IMR-90 (cell line): Measurements from ENCODE around the gene CLCN5.

Experiments used
- BHLHE40 ChIP-seq: fragments of 150-350 bp; IDR thresholded peaks from 2 replicates; pipeline ENCODE4 v1.6.1; 2016; ENCODE audit warnings: mild to moderate bottlenecking, low read depth, low read length
- CEBPB ChIP-seq: IDR thresholded peaks from 2 replicates; pipeline ENCODE4 v1.6.1; 2012; ENCODE audit warnings: low read depth, low read length, improper control_type of control experiment
- CHD1 ChIP-seq: IDR thresholded peaks from 2 replicates; pipeline ENCODE4 v1.6.1; 2012; ENCODE audit warnings: low read depth, low read length, improper control_type of control experiment
- MAFK ChIP-seq: IDR thresholded peaks from 2 replicates; pipeline ENCODE4 v1.6.1; 2012; ENCODE audit warnings: low read depth, low read length, improper control_type of control experiment
- MXI1 ChIP-seq: IDR thresholded peaks from 2 replicates; pipeline ENCODE4 v1.6.1; 2012; ENCODE audit warnings: low read depth, mild to moderate bottlenecking, low read length, moderate library complexity, borderline replicate concordance
- POLR2A ChIP-seq: IDR thresholded peaks from 2 replicates; pipeline ENCODE4 v1.6.1; 2012; ENCODE audit warnings: mild to moderate bottlenecking, low read depth, low read length
- RAD21 ChIP-seq: IDR thresholded peaks from 2 replicates; pipeline ENCODE4 v1.6.1; 2012; ENCODE audit warnings: low read length, improper control_type of control experiment
- RCOR1 ChIP-seq: IDR thresholded peaks from 2 replicates; pipeline ENCODE4 v1.6.1; 2012; ENCODE audit warnings: mild to moderate bottlenecking, low read length, improper control_type of control experiment; ENCODE audit not compliant: insufficient replicate concordance
- RFX5 ChIP-seq: IDR thresholded peaks from 2 replicates; pipeline ENCODE4 v1.8.0; 2012; ENCODE audit warnings: low read depth, mild to moderate bottlenecking, low read length, moderate library complexity
- SMC3 ChIP-seq: fragments of 150-350 bp; IDR thresholded peaks from 2 replicates; pipeline ENCODE4 v1.6.1; 2016; ENCODE audit warnings: low read depth, mild to moderate bottlenecking, antibody characterized with exemption, low read length, moderate library complexity
- TF ChIP-seq, protein P1 (sequence below): conservative IDR thresholded peaks from 2 replicates; pipeline ENCODE4 v1.5.1; 2012; ENCODE audit warnings: mild to moderate bottlenecking, low read depth, low read length, improper control_type of control experiment
- TF ChIP-seq, protein P2 (sequence below): fragments of 150-350 bp; IDR thresholded peaks from 2 replicates; pipeline ENCODE4 v1.6.1; 2017; ENCODE audit warnings: mild to moderate bottlenecking, antibody characterized with exemption, low read length, low read depth

DNA sequence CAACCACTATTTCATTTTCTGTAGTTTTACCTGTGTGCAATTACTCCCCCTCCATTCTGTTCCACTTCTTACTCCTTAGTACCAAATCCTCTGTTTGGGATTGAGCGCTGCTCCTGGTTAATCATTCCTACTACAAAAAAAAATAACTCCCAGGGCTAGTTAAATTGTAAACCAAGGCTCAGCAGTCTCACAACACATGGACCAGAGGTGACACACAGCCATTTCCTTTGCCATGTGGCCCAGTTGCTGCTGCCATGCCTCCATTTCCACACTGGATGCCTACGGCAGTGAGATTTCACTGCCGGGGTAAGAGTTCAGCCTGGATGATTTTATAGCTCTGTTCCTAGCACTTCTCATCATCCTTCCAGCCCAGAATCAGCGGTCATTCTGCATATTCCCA lies 171.2 kb downstream of the CLCN5 start:
- TF ChIP-seq POLR2A (no peak), MAFK (no peak), RCOR1 (no peak), BHLHE40 (no peak), MXI1 (no peak), RAD21 (no peak), RFX5 (no peak), SMC3 (no peak), CHD1 (no peak), CEBPB (no peak)
- TF ChIP-seq, protein P1, sequence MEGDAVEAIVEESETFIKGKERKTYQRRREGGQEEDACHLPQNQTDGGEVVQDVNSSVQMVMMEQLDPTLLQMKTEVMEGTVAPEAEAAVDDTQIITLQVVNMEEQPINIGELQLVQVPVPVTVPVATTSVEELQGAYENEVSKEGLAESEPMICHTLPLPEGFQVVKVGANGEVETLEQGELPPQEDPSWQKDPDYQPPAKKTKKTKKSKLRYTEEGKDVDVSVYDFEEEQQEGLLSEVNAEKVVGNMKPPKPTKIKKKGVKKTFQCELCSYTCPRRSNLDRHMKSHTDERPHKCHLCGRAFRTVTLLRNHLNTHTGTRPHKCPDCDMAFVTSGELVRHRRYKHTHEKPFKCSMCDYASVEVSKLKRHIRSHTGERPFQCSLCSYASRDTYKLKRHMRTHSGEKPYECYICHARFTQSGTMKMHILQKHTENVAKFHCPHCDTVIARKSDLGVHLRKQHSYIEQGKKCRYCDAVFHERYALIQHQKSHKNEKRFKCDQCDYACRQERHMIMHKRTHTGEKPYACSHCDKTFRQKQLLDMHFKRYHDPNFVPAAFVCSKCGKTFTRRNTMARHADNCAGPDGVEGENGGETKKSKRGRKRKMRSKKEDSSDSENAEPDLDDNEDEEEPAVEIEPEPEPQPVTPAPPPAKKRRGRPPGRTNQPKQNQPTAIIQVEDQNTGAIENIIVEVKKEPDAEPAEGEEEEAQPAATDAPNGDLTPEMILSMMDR, result no peak
- TF ChIP-seq, protein P2, sequence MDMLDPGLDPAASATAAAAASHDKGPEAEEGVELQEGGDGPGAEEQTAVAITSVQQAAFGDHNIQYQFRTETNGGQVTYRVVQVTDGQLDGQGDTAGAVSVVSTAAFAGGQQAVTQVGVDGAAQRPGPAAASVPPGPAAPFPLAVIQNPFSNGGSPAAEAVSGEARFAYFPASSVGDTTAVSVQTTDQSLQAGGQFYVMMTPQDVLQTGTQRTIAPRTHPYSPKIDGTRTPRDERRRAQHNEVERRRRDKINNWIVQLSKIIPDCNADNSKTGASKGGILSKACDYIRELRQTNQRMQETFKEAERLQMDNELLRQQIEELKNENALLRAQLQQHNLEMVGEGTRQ, result no peak
